ENCODE data around the gene ARHGAP6.

DNA sequence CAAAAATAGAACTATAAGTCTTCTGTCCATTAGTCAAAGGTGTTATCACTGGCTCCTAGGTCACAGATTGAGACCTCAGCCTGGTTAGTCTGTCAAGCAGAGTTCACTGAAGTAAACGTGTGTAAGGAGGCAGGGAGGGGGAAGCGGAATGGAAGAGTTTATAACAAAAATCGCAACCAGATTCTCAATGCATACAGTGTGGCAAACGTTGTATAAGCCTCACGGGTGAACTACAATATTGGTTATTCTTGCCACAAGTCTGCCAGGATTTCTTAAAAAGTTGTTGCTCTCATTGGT, 257.7 kb downstream of the ARHGAP6 start:
- TF ChIP-seq, protein P1, sequence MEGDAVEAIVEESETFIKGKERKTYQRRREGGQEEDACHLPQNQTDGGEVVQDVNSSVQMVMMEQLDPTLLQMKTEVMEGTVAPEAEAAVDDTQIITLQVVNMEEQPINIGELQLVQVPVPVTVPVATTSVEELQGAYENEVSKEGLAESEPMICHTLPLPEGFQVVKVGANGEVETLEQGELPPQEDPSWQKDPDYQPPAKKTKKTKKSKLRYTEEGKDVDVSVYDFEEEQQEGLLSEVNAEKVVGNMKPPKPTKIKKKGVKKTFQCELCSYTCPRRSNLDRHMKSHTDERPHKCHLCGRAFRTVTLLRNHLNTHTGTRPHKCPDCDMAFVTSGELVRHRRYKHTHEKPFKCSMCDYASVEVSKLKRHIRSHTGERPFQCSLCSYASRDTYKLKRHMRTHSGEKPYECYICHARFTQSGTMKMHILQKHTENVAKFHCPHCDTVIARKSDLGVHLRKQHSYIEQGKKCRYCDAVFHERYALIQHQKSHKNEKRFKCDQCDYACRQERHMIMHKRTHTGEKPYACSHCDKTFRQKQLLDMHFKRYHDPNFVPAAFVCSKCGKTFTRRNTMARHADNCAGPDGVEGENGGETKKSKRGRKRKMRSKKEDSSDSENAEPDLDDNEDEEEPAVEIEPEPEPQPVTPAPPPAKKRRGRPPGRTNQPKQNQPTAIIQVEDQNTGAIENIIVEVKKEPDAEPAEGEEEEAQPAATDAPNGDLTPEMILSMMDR (conservative IDR thresholded peaks at IDR 0.05 in 1 of 2, IDR thresholded peaks at IDR 0.05 in 1 of 2; ENCODE audit: extremely low read depth in 1 of 2, insufficient read depth in 1 of 2, low read depth in 1 of 2, low read length in 2 of 2), result no peak
- no peak for TF ChIP-seq EZH2 (IDR thresholded peaks at IDR 0.05; ENCODE audit: borderline replicate concordance, low read length)

Measured in mammary epithelial cell (primary cell).